AG04450 (cell line): ENCODE measurements around the gene RSU1. TPM values are rescaled to one million over a fixed set of nuclear protein-coding genes. Genes with fewer than 3 reads are reported as not detected.
A peak's percentile ranks its signal among the peaks of the same experiment; 100 is the strongest.

Experiments used
- CTCF ChIA-PET: fragments of 300-600, 350-600 bp; formaldehyde crosslinking; extraction: SDS; loops from one replicate; lab custom pipeline; 2022; ENCODE audit warnings: antibody characterized with exemption, inconsistent platforms; lab: Charles Lee
- POLR2A ChIA-PET: fragments of 350-600 bp; formaldehyde crosslinking; extraction: SDS; loops from one replicate; lab custom pipeline; 2021; ENCODE audit warnings: antibody characterized with exemption, inconsistent platforms; lab: Yijun Ruan, JAX
- DNase-seq: peaks from one replicate; pipeline ENCODE4 v3.0.0-alpha.2; 2011; ENCODE audit warnings: low read depth, low spot score
- H3K27ac ChIP-seq: one replicate; pipeline ENCODE4 v1.5.1; 2012; ENCODE audit warnings: low read depth, low read length, control low read depth
- H3K27me3 ChIP-seq: one replicate; pipeline ENCODE4 v1.6.0; 2012; ENCODE audit warnings: low read length; ENCODE audit not compliant: control insufficient read depth, insufficient read depth
- H3K4me3 ChIP-seq: 2 replicates; pipeline ENCODE4 v1.5.1; 2011; ENCODE audit warnings: mild to moderate bottlenecking, low read depth, low read length, control low read depth
- H3K9me3 ChIP-seq: 2 replicates; pipeline ENCODE4 v1.5.1; 2012; ENCODE audit warnings: low read length; ENCODE audit not compliant: control insufficient read depth, insufficient read depth
- polyA plus RNA-seq: library from polyadenylated mRNA; depleted of rRNA; stranded (reverse); fragments of >200 nt; gene quantifications from 2 replicates; pipeline ENCODE4 v1.2.3, GENCODE V29; 2011
- TF ChIP-seq, protein P1 (sequence below): IDR thresholded peaks from 2 replicates; pipeline ENCODE4 v1.5.1; 2011; ENCODE audit warnings: low read depth, low read length, control low read depth, inconsistent platforms

The RSU1 gene
- polyA plus RNA-seq, 1 experiment, result 229 TPM

DNA sequence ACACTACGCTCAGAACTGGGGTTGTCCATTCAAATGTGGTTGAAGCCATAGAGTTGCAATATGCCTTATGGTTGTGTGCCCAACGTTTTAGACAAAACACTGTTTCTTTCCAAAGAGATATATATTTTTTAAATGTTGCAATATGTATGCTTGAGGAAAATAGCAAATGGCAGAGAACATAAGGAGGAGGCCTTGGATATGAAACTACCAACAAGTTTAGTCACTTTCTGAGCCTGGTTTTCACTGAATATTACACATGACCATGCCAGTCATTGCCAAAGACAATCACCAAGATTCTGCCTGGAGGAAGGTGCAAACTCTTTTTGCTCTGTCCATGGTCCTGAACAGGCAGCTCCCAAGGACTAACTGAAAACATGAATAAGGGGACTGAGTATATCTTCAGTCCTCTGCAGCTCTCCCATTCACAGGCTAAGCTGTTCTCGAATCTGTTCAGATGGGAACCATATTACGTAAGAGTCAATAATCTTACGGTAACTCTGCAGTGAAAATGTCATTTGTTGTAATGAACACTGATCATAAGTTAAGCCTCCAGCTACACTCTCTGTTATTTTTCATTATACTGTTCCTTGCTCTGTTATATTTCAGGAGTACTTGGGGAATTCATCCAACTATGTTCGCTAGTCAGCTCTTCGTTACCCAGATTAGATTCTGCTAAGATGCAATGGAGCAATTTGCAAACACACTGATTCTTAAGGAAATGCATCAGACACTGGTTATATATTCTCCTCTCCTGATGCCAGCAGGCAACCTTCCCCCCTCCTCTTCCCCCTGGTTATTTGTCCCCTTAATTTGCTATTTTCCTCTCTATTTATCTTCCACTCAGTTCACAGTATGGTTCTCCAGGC, 204.9 kb downstream of the RSU1 start:
- TF ChIP-seq, protein P1, sequence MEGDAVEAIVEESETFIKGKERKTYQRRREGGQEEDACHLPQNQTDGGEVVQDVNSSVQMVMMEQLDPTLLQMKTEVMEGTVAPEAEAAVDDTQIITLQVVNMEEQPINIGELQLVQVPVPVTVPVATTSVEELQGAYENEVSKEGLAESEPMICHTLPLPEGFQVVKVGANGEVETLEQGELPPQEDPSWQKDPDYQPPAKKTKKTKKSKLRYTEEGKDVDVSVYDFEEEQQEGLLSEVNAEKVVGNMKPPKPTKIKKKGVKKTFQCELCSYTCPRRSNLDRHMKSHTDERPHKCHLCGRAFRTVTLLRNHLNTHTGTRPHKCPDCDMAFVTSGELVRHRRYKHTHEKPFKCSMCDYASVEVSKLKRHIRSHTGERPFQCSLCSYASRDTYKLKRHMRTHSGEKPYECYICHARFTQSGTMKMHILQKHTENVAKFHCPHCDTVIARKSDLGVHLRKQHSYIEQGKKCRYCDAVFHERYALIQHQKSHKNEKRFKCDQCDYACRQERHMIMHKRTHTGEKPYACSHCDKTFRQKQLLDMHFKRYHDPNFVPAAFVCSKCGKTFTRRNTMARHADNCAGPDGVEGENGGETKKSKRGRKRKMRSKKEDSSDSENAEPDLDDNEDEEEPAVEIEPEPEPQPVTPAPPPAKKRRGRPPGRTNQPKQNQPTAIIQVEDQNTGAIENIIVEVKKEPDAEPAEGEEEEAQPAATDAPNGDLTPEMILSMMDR, result no peak
- POLR2A ChIA-PET, result no interaction called here
- Histone ChIP-seq H3K4me3 (no peak overlapping the region), H3K27me3 (no peaks in the 10 kb centered on the region), H3K27ac (no peak overlapping the region), H3K9me3 (no peaks in the 10 kb centered on the region)
- CTCF ChIA-PET, result interaction anchor here (0.6 kb wide), 1 partner anchor 105 kb away, joined by 3 read pairs; no protein-coding TSS in a partner anchor
- DNase-seq, result peak; percentile 13

DNA sequence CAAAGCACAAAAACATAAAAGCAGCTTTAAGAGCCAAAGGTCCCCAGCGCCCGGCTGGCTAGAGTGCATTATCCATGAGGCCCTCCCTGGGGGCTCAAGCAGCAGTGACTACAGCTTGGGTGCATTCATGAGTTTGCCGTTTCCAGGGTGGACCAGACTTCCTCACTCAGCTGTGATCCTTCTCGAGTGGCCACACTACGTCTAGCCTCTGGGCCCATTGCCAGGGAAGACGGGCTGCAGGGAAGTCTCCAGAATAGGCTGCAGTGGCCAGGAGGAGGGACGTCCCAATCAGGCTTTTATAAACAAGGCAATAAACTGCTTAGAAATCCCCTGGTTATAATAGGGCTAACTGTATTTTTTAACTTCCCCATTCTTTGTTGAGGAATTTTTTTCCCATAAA, 206.2 kb downstream of the RSU1 start:
- TF ChIP-seq, protein P1, result no peak
- Histone ChIP-seq H3K9me3 (no peaks in the 10 kb centered on the region), H3K4me3 (no peak overlapping the region), H3K27ac (no peak overlapping the region), H3K27me3 (no peaks in the 10 kb centered on the region)
- no peak for DNase-seq
- ChIA-PET CTCF (no interaction called here), POLR2A (no interaction called here)

DNA sequence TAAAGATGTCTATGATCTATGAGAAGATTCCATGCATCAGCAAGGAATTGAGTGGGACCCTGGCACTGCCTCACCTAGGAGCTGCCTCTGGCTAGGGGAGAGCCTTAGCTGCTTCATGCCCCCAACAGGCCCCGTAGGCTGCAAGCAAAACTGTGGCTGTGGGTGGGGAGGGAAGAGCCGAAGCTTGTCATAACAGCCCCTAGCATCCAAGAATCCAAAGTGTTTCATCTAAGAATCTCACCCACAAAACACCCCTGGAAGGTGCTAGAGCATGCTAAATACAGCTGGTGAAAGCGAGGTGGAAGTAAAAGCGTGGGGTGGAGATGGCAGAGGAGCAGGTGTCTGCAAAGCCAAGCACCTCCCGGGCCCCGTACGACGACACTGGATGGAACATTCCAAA, 208.0 kb downstream of the RSU1 start:
- H3K27ac ChIP-seq, result no peak overlapping the region
- TF ChIP-seq, protein P1, result no peak
- POLR2A ChIA-PET, result no interaction called here
- H3K4me3 ChIP-seq, result no peak overlapping the region
- H3K9me3 ChIP-seq, result no peaks in the 10 kb centered on the region
- CTCF ChIA-PET, result no interaction called here
- no peaks in the 10 kb centered on the region for H3K27me3 ChIP-seq
- DNase-seq, result no peak

DNA sequence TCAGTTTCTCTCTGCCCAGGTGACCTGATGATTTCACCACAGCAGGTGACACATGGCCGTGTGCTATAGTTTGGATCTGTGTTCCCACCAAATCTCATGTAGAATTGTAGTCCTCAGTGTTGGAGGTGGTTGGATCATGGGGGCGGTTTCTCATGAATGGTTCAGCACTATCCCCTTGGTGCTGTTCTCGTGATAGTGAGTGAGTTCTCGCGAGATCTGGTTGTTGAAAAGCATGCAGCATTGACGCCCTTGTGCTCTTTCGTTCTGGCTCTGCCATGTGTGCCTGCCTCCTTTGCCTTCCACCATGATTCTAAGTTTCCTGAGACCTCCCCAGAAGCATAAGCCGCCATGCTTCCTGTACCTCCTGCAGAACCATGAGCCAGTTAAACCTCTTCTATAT, 210.3 kb downstream of the RSU1 start:
- no peak for DNase-seq
- ChIA-PET POLR2A (no interaction called here), CTCF (no interaction called here)
- TF ChIP-seq, protein P1, result no peak
- Histone ChIP-seq H3K27ac (no peak overlapping the region), H3K27me3 (no peaks in the 10 kb centered on the region), H3K9me3 (no peaks in the 10 kb centered on the region), H3K4me3 (no peak overlapping the region)

DNA sequence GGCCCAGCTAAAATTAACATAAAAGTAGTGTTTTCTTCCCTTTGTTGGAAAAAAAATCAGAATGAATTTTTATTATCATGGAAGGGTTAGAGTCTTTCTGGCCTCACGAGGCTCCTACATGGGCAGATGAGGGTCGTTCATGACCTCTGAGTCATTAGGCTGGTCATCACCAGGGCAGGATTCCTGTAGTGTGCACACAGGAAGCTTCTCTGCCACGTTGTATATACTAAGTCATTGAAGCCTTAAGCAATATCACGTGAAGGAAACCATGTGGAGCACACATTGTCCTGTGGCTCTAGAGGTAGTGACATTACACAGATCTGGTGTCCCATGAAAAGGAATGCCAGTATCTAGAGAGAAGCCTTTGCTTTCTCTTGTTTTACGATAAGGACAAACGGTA, 210.8 kb downstream of the RSU1 start:
- Histone ChIP-seq H3K4me3 (no peak overlapping the region), H3K27me3 (no peaks in the 10 kb centered on the region), H3K27ac (no peak overlapping the region), H3K9me3 (no peaks in the 10 kb centered on the region)
- no peak for DNase-seq
- POLR2A ChIA-PET, result no interaction called here
- TF ChIP-seq, protein P1, result no peak
- CTCF ChIA-PET, result no interaction called here
